ENCODE measurements around the gene TRPM5. TPM values are rescaled to one million over a fixed set of nuclear protein-coding genes. Genes with fewer than 3 reads are reported as not detected.

The TRPM5 gene
- total RNA-seq, 2 experiments from 2014 or later, result not detected

- H3K36me3 ChIP-seq (ENCODE audit: insufficient read depth, low read length), result no peaks in the 10 kb centered on the region
- CTCF ChIA-PET (ENCODE audit: unreplicated experiment), result no interaction called here
- H3K79me2 ChIP-seq (ENCODE audit: insufficient read depth, low read depth, low read length), result no peaks in the 10 kb centered on the region
- no peak for DNase-seq (ENCODE audit: low spot score)
- POLR2A ChIA-PET, result no interaction called here
- intact Hi-C loops (cut with micrococcal nuclease; ENCODE audit: unreplicated experiment), result no loop called here
- H3K9me3 ChIP-seq (ENCODE audit: low read length), result no peaks in the 10 kb centered on the region
- no peak overlapping the region for H3K4me3 ChIP-seq (ENCODE audit: low read depth, low read length, poor library complexity, severe bottlenecking)
- H3K9me2 ChIP-seq (ENCODE audit: insufficient read depth, low read length), result no peaks in the 10 kb centered on the region
- TF ChIP-seq CTCF (conservative IDR thresholded peaks at IDR 0.05; ENCODE audit: low read length), result no peak
- TF ChIP-seq EZH2phosphoT487 (IDR thresholded peaks at IDR 0.05; ENCODE audit: borderline replicate concordance, low read depth, low read length), result no peak
- no peaks in the 10 kb centered on the region for H4K20me1 ChIP-seq (ENCODE audit: insufficient read depth, low read length)
- H3K4me2 ChIP-seq (ENCODE audit: low read length), result no peak overlapping the region
- H3K4me1 ChIP-seq (ENCODE audit: insufficient read depth, low read length, poor library complexity, severe bottlenecking), result no peaks in the 10 kb centered on the region
- BruUV-seq (replicated peaks), result no TSS peak
- H2AFZ ChIP-seq (ENCODE audit: low read length), result no peak overlapping the region
- no peak overlapping the region for H3K27ac ChIP-seq (ENCODE audit: low read depth, low read length, poor library complexity, severe bottlenecking)
These were observed 12.1 kb downstream of the TRPM5 start for GRCh38 chr11:2432171-2432621.

DNA sequence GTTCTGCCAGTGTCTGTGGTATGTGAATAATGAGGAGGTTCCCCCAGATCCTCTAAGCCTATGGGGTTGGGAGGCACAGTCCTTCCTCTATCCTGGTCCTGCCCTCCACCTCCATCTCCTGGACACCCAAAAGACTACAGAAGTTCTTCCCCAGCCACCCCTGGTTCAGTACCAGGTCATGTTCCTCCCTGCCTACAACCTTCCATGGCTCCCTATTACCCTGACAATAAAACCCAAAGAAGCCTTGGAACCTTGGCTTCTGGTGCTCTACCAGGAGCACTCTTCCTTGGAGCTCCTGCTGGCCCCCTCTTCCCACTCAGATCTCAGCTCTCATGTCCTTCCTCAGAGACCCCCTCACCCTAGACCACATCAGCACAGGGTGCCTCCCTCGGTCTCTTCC is 12.9 kb downstream of the TRPM5 start:
- Histone ChIP-seq H3K4me1 (ENCODE audit: insufficient read depth, low read length, poor library complexity, severe bottlenecking) (no peaks in the 10 kb centered on the region), H3K9me2 (ENCODE audit: insufficient read depth, low read length) (no peaks in the 10 kb centered on the region), H4K20me1 (ENCODE audit: insufficient read depth, low read length) (no peaks in the 10 kb centered on the region), H2AFZ (ENCODE audit: low read length) (no peak overlapping the region), H3K9me3 (ENCODE audit: low read length) (no peaks in the 10 kb centered on the region), H3K4me3 (ENCODE audit: low read depth, low read length, poor library complexity, severe bottlenecking) (no peak overlapping the region), H3K36me3 (ENCODE audit: insufficient read depth, low read length) (no peaks in the 10 kb centered on the region), H3K27ac (ENCODE audit: low read depth, low read length, poor library complexity, severe bottlenecking) (no peak overlapping the region), H3K79me2 (ENCODE audit: insufficient read depth, low read depth, low read length) (no peaks in the 10 kb centered on the region), H3K4me2 (ENCODE audit: low read length) (no peak overlapping the region)
- intact Hi-C loops (cut with micrococcal nuclease; ENCODE audit: unreplicated experiment), result no loop called here
- ChIA-PET CTCF (ENCODE audit: unreplicated experiment) (no interaction called here), POLR2A (no interaction called here)
- no peak for DNase-seq (ENCODE audit: low spot score)
- TF ChIP-seq CTCF (conservative IDR thresholded peaks at IDR 0.05; ENCODE audit: low read length) (no peak), EZH2phosphoT487 (IDR thresholded peaks at IDR 0.05; ENCODE audit: borderline replicate concordance, low read depth, low read length) (no peak)
- no TSS peak for BruUV-seq (replicated peaks)

GRCh38 chr11:2428322-2428795 is 16.0 kb downstream of the TRPM5 start:
- ChIA-PET POLR2A (no interaction called here), CTCF (ENCODE audit: unreplicated experiment) (no interaction called here)
- H3K9me3 ChIP-seq (ENCODE audit: low read length), result no peaks in the 10 kb centered on the region
- H3K4me2 ChIP-seq (ENCODE audit: low read length), result no peak overlapping the region
- no peaks in the 10 kb centered on the region for H4K20me1 ChIP-seq (ENCODE audit: insufficient read depth, low read length)
- BruUV-seq (replicated peaks), result no TSS peak
- no peaks in the 10 kb centered on the region for H3K4me1 ChIP-seq (ENCODE audit: insufficient read depth, low read length, poor library complexity, severe bottlenecking)
- H3K4me3 ChIP-seq (ENCODE audit: low read depth, low read length, poor library complexity, severe bottlenecking), result no peak overlapping the region
- H2AFZ ChIP-seq (ENCODE audit: low read length), result no peak overlapping the region
- intact Hi-C loops (cut with micrococcal nuclease; ENCODE audit: unreplicated experiment), result loop anchor here (1.0 to 2.0 kb wide), 2 partner anchors 103 to 460 kb away; no protein-coding TSS in a partner anchor
- H3K79me2 ChIP-seq (ENCODE audit: insufficient read depth, low read depth, low read length), result no peaks in the 10 kb centered on the region
- TF ChIP-seq CTCF (conservative IDR thresholded peaks at IDR 0.05; ENCODE audit: low read length), result peak; percentile 94
- TF ChIP-seq EZH2phosphoT487 (IDR thresholded peaks at IDR 0.05; ENCODE audit: borderline replicate concordance, low read depth, low read length), result no peak
- peak; percentile 73 for DNase-seq (ENCODE audit: low spot score)
- no peaks in the 10 kb centered on the region for H3K9me2 ChIP-seq (ENCODE audit: insufficient read depth, low read length)
- H3K36me3 ChIP-seq (ENCODE audit: insufficient read depth, low read length), result no peaks in the 10 kb centered on the region
- no peak overlapping the region for H3K27ac ChIP-seq (ENCODE audit: low read depth, low read length, poor library complexity, severe bottlenecking)

Data from OCI-LY7 (cell line).